ENCODE measurements around the gene CFAP77.

CFAP77 gene

DNA sequence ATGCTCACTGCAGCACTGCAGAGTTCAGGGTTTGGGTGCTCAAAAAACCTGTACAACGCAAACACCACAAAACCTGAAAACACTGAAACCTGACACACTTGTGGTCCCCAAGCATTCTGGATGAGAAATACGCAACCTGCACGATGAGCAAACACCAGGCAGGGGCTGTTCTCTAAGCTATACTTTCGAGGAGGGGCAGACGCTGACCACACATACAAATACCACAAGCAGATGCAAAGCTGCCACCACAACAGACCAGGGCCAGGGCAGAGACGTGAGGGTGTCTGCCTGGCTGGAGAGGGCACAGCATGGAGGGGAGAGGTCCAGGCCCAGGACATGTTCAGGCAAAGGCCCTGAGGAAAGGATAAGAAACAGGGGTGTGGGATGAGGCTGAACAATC lies 195.4 kb downstream of the CFAP77 start:
- Histone ChIP-seq H3K4me3 (ENCODE audit: insufficient read depth in 1 of 2, low read depth in 1 of 2, low read length in 2 of 2) (no peak overlapping the region), H3K14ac (ENCODE audit: low read length in 2 of 2) (no peak overlapping the region), H2BK5ac (ENCODE audit: low read depth, low read length, poor library complexity, severe bottlenecking) (no peak overlapping the region), H2BK120ac (ENCODE audit: low read depth, low read length) (no peak overlapping the region), H3K27ac (ENCODE audit: low read length, poor library complexity, severe bottlenecking) (no peak overlapping the region), H3K36me3 (ENCODE audit: control insufficient read depth in 1 of 2, insufficient read depth in 2 of 2, low read depth in 1 of 2, low read length in 2 of 2) (peaks cover 50 to 79% of the 10 kb centered on the region in 2 experiments), H3K9me3 (ENCODE audit: control insufficient read depth, low read length) (no peaks in the 10 kb centered on the region), H3K79me1 (replicated peaks; ENCODE audit: low read length, poor library complexity, severe bottlenecking) (peaks cover 12% of the 10 kb centered on the region), H3K23ac (ENCODE audit: low read length in 2 of 2) (no peak overlapping the region), H3K9ac (ENCODE audit: low read length) (no peak overlapping the region), H2BK15ac (ENCODE audit: low read depth, poor library complexity, severe bottlenecking) (no peak overlapping the region), H3K4me1 (ENCODE audit: control insufficient read depth, insufficient read depth, low read depth, low read length) (peaks cover 2% of the 10 kb centered on the region), H4K91ac (ENCODE audit: low read length) (no peak overlapping the region), H2BK12ac (ENCODE audit: low read length in 2 of 2) (no peak overlapping the region), H3K27me3 (ENCODE audit: control insufficient read depth in 1 of 2, insufficient read depth in 1 of 2, low read length in 2 of 2) (no peaks in the 10 kb centered on the region), H4K8ac (ENCODE audit: low read length) (no peak overlapping the region), H2AFZ (ENCODE audit: low read depth, low read length) (no peak overlapping the region), H2AK5ac (ENCODE audit: low read length, severe bottlenecking) (no peak overlapping the region), H3K4ac (ENCODE audit: low read depth in 1 of 2, low read length in 2 of 2) (no peak overlapping the region), H3K4me2 (ENCODE audit: low read length, poor library complexity, severe bottlenecking) (no peak overlapping the region), H3K18ac (ENCODE audit: low read depth in 1 of 2, low read length in 2 of 2) (no peak overlapping the region)
- DNase-seq, result no peak
- 91% methylated on average over 5 of the region's 6 CpGs for WGBS

DNA sequence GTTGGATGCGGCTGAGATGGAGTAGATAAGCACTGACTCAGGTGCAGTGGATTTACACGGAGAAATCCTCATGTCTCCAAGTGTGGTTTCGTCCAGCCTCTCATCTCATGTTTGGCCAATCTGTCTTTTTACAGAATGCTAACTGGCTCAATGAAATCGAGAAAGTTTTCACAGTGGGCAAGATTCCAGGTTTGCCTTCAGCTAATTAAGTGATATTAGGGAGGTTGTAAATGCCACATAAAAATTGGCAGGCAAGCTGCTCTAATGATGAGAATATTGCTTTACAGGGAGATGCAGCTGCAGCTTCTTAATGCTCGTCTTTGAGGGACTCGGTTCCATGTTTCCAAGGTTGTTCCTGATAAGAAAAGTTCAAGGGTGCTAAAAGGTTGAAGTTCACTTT lies 196.1 kb downstream of the CFAP77 start:
- Histone ChIP-seq H2BK120ac (ENCODE audit: low read depth, low read length) (no peak overlapping the region), H3K18ac (ENCODE audit: low read depth in 1 of 2, low read length in 2 of 2) (no peak overlapping the region), H3K27me3 (ENCODE audit: control insufficient read depth in 1 of 2, insufficient read depth in 1 of 2, low read length in 2 of 2) (no peaks in the 10 kb centered on the region), H2BK5ac (ENCODE audit: low read depth, low read length, poor library complexity, severe bottlenecking) (no peak overlapping the region), H2BK15ac (ENCODE audit: low read depth, poor library complexity, severe bottlenecking) (no peak overlapping the region), H3K4ac (ENCODE audit: low read depth in 1 of 2, low read length in 2 of 2) (no peak overlapping the region), H2AK5ac (ENCODE audit: low read length, severe bottlenecking) (no peak overlapping the region), H2AFZ (ENCODE audit: low read depth, low read length) (no peak overlapping the region), H2BK12ac (ENCODE audit: low read length in 2 of 2) (no peak overlapping the region), H3K14ac (ENCODE audit: low read length in 2 of 2) (no peak overlapping the region), H3K4me1 (ENCODE audit: control insufficient read depth, insufficient read depth, low read depth, low read length) (peaks cover 2% of the 10 kb centered on the region), H3K79me1 (replicated peaks; ENCODE audit: low read length, poor library complexity, severe bottlenecking) (peaks cover 12% of the 10 kb centered on the region), H3K23ac (ENCODE audit: low read length in 2 of 2) (no peak overlapping the region), H3K4me2 (ENCODE audit: low read length, poor library complexity, severe bottlenecking) (no peak overlapping the region), H3K9ac (ENCODE audit: low read length) (no peak overlapping the region), H3K36me3 (ENCODE audit: control insufficient read depth in 1 of 2, insufficient read depth in 2 of 2, low read depth in 1 of 2, low read length in 2 of 2) (peaks cover 49 to 79% of the 10 kb centered on the region in 2 experiments), H3K9me3 (ENCODE audit: control insufficient read depth, low read length) (no peaks in the 10 kb centered on the region), H4K91ac (ENCODE audit: low read length) (no peak overlapping the region), H4K8ac (ENCODE audit: low read length) (no peak overlapping the region), H3K4me3 (ENCODE audit: insufficient read depth in 1 of 2, low read depth in 1 of 2, low read length in 2 of 2) (no peak overlapping the region), H3K27ac (ENCODE audit: low read length, poor library complexity, severe bottlenecking) (no peak overlapping the region)
- DNase-seq, result no peak
- WGBS, result 93% methylated on average over 6 of the region's 6 CpGs

- H2BK12ac ChIP-seq (ENCODE audit: low read length in 2 of 2), result no peak overlapping the region
- no peak overlapping the region for H3K27ac ChIP-seq (ENCODE audit: low read length, poor library complexity, severe bottlenecking)
- H2BK5ac ChIP-seq (ENCODE audit: low read depth, low read length, poor library complexity, severe bottlenecking), result no peak overlapping the region
- H3K18ac ChIP-seq (ENCODE audit: low read depth in 1 of 2, low read length in 2 of 2), result no peak overlapping the region
- H3K23ac ChIP-seq (ENCODE audit: low read length in 2 of 2), result no peak overlapping the region
- no peak overlapping the region for H2AFZ ChIP-seq (ENCODE audit: low read depth, low read length)
- no peak overlapping the region for H2AK5ac ChIP-seq (ENCODE audit: low read length, severe bottlenecking)
- WGBS, result 91% methylated on average over 8 of the region's 9 CpGs
- DNase-seq, result no peak
- peaks cover 48 to 71% of the 10 kb centered on the region in 2 experiments for H3K36me3 ChIP-seq (ENCODE audit: control insufficient read depth in 1 of 2, insufficient read depth in 2 of 2, low read depth in 1 of 2, low read length in 2 of 2)
- H3K79me1 ChIP-seq (replicated peaks; ENCODE audit: low read length, poor library complexity, severe bottlenecking), result peaks cover 11% of the 10 kb centered on the region
- no peak overlapping the region for H2BK15ac ChIP-seq (ENCODE audit: low read depth, poor library complexity, severe bottlenecking)
- no peak overlapping the region for H2BK120ac ChIP-seq (ENCODE audit: low read depth, low read length)
- H4K91ac ChIP-seq (ENCODE audit: low read length), result no peak overlapping the region
- H3K14ac ChIP-seq (ENCODE audit: low read length in 2 of 2), result no peak overlapping the region
- no peak overlapping the region for H3K4me3 ChIP-seq (ENCODE audit: insufficient read depth in 1 of 2, low read depth in 1 of 2, low read length in 2 of 2)
- H3K4ac ChIP-seq (ENCODE audit: low read depth in 1 of 2, low read length in 2 of 2), result no peak overlapping the region
- no peaks in the 10 kb centered on the region for H3K9me3 ChIP-seq (ENCODE audit: control insufficient read depth, low read length)
- H3K27me3 ChIP-seq (ENCODE audit: control insufficient read depth in 1 of 2, insufficient read depth in 1 of 2, low read length in 2 of 2), result no peaks in the 10 kb centered on the region
- no peak overlapping the region for H3K4me2 ChIP-seq (ENCODE audit: low read length, poor library complexity, severe bottlenecking)
- no peak overlapping the region for H3K9ac ChIP-seq (ENCODE audit: low read length)
- H4K8ac ChIP-seq (ENCODE audit: low read length), result no peak overlapping the region
- peaks cover 2% of the 10 kb centered on the region for H3K4me1 ChIP-seq (ENCODE audit: control insufficient read depth, insufficient read depth, low read depth, low read length)
Measured at GRCh38 chr9:132609184-132609583, 199.2 kb downstream of the CFAP77 start.

DNA sequence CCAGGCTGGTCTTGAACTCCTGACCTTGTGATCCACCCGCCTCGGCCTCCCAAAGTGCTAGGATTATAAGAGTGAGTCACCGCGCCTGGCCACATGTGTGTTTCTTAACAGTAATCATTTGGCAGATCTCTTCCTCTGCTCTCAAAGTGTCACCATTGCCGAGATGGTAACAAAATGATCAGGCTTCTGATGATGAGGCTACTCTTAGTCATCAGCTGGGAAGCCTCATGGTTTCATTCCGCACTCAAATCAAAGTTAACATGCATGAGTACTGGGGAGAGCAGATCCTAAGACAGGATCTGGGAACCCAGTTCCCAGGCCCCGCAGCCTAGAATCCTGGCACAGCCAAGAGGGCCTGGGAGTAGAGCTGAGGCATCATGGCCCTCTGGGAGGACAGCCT lies 199.8 kb downstream of the CFAP77 start:
- 30% methylated on average over 7 of the region's 7 CpGs for WGBS
- H3K4me1 ChIP-seq (ENCODE audit: control insufficient read depth, insufficient read depth, low read depth, low read length), result peaks cover 2% of the 10 kb centered on the region

More for the DNA sequence above, 199.8 kb downstream of the CFAP77 start:
- peaks cover 49 to 72% of the 10 kb centered on the region in 2 experiments for H3K36me3 ChIP-seq (ENCODE audit: control insufficient read depth in 1 of 2, insufficient read depth in 2 of 2, low read depth in 1 of 2, low read length in 2 of 2)
- no peak overlapping the region for H2BK15ac ChIP-seq (ENCODE audit: low read depth, poor library complexity, severe bottlenecking)
- peak; percentile 92 for DNase-seq
- no peak overlapping the region for H3K4me3 ChIP-seq (ENCODE audit: insufficient read depth in 1 of 2, low read depth in 1 of 2, low read length in 2 of 2)
- H2AK5ac ChIP-seq (ENCODE audit: low read length, severe bottlenecking), result no peak overlapping the region
- H3K23ac ChIP-seq (ENCODE audit: low read length in 2 of 2), result no peak overlapping the region
- H3K79me1 ChIP-seq (replicated peaks; ENCODE audit: low read length, poor library complexity, severe bottlenecking), result peaks cover 10% of the 10 kb centered on the region
- H4K91ac ChIP-seq (ENCODE audit: low read length), result no peak overlapping the region
- no peak overlapping the region for H2AFZ ChIP-seq (ENCODE audit: low read depth, low read length)
- H3K4ac ChIP-seq (ENCODE audit: low read depth in 1 of 2, low read length in 2 of 2), result no peak overlapping the region
- H3K27me3 ChIP-seq (ENCODE audit: control insufficient read depth in 1 of 2, insufficient read depth in 1 of 2, low read length in 2 of 2), result no peaks in the 10 kb centered on the region
- H3K4me2 ChIP-seq (ENCODE audit: low read length, poor library complexity, severe bottlenecking), result no peak overlapping the region
- H3K27ac ChIP-seq (ENCODE audit: low read length, poor library complexity, severe bottlenecking), result no peak overlapping the region
- no peak overlapping the region for H3K18ac ChIP-seq (ENCODE audit: low read depth in 1 of 2, low read length in 2 of 2)
- H4K8ac ChIP-seq (ENCODE audit: low read length), result peak overlapping the region; percentile 36
- H2BK12ac ChIP-seq (ENCODE audit: low read length in 2 of 2), result no peak overlapping the region
- no peaks in the 10 kb centered on the region for H3K9me3 ChIP-seq (ENCODE audit: control insufficient read depth, low read length)
- H3K14ac ChIP-seq (ENCODE audit: low read length in 2 of 2), result no peak overlapping the region
- no peak overlapping the region for H2BK120ac ChIP-seq (ENCODE audit: low read depth, low read length)
- no peak overlapping the region for H2BK5ac ChIP-seq (ENCODE audit: low read depth, low read length, poor library complexity, severe bottlenecking)
- peak overlapping the region; percentile 35 for H3K9ac ChIP-seq (ENCODE audit: low read length)
